ENCODE measurements around the gene HNRNPH1. TPM values are rescaled to one million over a fixed set of nuclear protein-coding genes. Genes with fewer than 3 reads are reported as not detected.

HNRNPH1 gene
- total RNA-seq, 4 donors from 2014 or later, result 410 to 898 (median 679) TPM

DNA sequence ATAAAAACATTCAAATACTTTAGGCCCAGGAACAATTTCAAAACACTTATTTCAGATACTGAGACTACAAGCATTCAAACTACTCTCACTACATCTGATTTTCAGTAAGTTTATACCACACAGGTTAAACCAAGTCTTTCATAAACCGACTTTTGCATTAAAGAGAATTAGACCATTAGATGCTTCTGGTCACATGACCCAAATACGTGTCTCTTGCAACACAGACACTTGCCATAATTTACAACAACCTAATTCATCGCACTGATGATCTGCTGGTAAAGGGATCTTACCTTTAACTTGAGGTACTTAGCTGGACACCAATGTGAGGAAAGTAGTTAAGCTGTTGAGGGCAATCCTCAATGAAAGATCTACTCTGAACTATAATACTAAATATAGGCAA lies 3.2 kb downstream of the HNRNPH1 start:
- ATAC-seq (ENCODE audit: low FRiP score), result no peak
- TF ChIP-seq, protein P1, sequence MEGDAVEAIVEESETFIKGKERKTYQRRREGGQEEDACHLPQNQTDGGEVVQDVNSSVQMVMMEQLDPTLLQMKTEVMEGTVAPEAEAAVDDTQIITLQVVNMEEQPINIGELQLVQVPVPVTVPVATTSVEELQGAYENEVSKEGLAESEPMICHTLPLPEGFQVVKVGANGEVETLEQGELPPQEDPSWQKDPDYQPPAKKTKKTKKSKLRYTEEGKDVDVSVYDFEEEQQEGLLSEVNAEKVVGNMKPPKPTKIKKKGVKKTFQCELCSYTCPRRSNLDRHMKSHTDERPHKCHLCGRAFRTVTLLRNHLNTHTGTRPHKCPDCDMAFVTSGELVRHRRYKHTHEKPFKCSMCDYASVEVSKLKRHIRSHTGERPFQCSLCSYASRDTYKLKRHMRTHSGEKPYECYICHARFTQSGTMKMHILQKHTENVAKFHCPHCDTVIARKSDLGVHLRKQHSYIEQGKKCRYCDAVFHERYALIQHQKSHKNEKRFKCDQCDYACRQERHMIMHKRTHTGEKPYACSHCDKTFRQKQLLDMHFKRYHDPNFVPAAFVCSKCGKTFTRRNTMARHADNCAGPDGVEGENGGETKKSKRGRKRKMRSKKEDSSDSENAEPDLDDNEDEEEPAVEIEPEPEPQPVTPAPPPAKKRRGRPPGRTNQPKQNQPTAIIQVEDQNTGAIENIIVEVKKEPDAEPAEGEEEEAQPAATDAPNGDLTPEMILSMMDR (IDR thresholded peaks at IDR 0.05), result no peak
- DNase-seq (ENCODE audit: low spot score), result no peak

DNA sequence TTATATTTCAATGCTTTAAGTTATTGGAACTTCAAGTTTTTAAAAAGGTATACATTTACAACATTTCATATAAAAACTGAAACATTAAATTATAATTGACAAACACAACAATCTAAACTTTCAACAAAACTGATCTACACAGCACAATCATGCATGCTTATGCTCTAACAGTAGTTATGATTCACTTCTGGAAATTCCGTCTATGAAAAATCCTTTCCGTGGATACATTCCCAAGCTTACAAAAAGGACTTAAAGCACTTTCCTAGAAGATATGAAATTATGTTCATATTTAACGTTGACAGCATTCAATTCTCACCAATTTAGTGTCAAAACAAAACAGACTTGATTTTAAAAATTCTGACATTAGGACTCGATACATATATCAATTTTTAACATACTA lies 3.7 kb downstream of the HNRNPH1 start:
- ATAC-seq (ENCODE audit: low FRiP score) (no peak), DNase-seq (ENCODE audit: low spot score) (no peak)
- TF ChIP-seq, protein P1 (IDR thresholded peaks at IDR 0.05), result no peak

DNA sequence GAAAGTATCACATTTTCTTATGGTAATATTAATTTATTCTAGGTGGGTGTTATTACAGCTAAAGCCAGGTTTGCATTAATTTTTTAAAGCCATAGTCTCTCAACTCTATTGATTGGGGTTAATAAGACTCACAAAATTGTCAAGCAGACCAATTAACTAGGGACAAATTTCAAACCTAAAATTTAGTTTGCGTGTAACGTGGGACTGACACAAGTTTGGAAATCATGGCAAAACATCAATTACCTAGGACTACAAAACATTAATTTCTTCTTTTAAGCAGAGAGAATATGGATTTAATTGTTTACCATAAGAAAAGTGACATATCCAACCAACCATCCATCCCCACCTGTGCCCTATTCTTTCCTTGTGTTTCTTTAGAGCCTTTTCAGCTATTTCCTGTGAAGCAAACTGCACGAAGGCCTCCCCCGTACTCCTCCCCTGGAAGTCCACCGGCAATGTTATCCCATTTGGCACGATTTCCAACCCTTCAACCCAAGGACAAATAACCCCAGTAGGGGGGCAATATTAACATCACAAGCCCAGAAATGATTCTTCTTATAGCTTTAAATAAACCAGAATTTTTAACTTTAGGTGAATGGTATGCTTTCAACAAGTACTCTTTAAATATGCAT lies 4.4 kb downstream of the HNRNPH1 start:
- DNase-seq (ENCODE audit: low spot score), result no peak
- ATAC-seq (ENCODE audit: low FRiP score), result no peak
- TF ChIP-seq, protein P1 (IDR thresholded peaks at IDR 0.05), result no peak

DNA sequence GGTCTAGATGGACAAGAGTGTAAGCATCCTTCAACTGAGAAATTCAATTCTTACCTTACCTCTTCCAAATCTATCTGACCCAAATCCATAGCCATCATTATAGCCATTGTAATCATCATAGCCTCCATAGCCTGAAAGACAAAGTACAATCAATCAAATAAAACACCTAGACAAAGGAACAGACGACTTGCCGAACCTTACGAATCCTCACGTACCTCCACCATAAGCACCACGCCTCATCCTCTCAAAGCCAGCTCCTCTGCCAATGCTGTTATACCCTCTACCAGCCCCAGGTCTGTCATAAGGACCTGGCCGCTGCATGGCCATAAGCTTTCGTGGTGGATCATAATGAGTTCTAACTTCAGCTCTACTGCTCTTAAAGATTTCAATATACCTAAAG lies 5.5 kb downstream of the HNRNPH1 start:
- no peak for DNase-seq (ENCODE audit: low spot score)
- TF ChIP-seq, protein P1 (IDR thresholded peaks at IDR 0.05), result no peak

DNA sequence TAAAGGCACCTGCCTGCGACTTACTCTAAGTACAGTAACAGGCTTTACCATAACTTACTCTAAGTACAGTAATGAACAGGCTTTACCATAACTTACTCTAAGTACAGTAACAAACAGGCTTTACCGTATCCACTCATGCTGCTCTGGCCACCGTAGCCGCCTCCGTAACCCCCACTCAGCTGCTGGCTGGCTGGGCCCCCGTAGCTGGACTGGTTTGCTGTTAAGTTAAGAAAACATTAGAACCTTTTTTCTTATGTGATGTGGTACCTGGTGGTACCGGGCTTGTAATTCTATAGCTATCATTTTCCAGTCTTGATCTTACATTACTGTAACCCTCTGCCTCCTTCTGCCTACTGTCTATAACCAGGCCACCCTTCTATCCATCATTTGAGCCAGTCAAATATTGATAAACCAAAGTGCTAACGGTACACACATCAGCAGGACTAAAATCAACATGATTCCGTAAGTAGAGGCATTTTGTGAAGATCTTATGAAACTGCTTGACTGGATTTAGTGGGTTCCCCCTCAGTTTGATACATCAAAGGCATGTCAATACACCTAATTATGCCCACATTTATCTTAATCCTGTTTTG lies 7.4 kb downstream of the HNRNPH1 start:
- TF ChIP-seq, protein P1 (IDR thresholded peaks at IDR 0.05), result no peak
- DNase-seq (ENCODE audit: low spot score), result no peak

More for the DNA sequence above, 5.5 kb downstream of the HNRNPH1 start:
- no peak for ATAC-seq (ENCODE audit: low FRiP score)

DNA sequence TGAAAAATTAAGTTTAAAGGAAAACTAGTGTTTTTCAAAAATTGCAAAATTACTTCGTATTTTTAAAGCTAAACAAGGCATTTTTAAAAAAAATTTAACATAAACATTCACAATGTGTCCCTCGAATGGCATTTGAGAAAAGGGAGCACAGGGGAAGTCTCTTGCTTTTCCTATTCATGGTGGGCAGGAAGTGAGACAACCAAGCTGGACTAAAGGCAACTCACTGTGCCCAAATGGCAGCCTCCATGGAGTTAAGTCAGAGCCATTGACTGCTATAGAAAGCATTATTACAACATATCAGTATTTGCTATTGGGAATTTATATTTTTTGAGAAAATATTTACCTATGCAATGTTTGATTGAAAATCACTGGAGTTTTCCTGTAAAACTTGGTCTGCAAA lies 8.3 kb downstream of the HNRNPH1 start:
- TF ChIP-seq, protein P1 (IDR thresholded peaks at IDR 0.05), result no peak

More for the DNA sequence above, 7.4 kb downstream of the HNRNPH1 start:
- ATAC-seq (ENCODE audit: low FRiP score), result no peak

DNA sequence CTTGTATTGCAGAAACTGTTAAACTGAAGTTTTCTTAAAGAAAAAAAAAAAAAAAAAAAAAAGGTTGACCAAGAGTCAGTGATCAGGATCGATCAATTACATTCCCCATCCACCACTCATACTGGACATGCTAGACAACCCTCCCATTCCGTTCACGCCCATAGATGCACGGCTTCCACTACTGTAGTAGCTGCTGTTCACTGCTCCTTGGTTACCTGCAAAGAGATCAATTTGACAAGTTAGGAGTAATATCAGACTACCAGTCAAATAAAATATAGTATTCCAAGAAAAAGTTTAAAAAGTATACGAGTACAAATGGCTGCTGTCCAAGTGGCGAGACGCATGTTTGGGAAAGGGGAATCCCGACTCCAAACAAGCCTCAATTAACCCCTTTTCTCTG lies 8.7 kb downstream of the HNRNPH1 start:
- no peak for ATAC-seq (ENCODE audit: low FRiP score)

More for the DNA sequence above, 8.3 kb downstream of the HNRNPH1 start:
- ATAC-seq (ENCODE audit: low FRiP score) (no peak), DNase-seq (ENCODE audit: low spot score) (no peak)

More for the DNA sequence above, 8.7 kb downstream of the HNRNPH1 start:
- DNase-seq (ENCODE audit: low spot score), result no peak
- TF ChIP-seq, protein P1 (IDR thresholded peaks at IDR 0.05), result no peak

All from omental fat pad (tissue), 4 donors.